Activated T-cell treated with anti-CD3 and anti-CD28 coated beads for 24 hours (primary cell): ENCODE results near the gene POLR3GL.
"Not testable (repeated sequence)": the region's sequence is repeated elsewhere in the genome, so short reads cannot be mapped to it uniquely, and the experiment has no call there.

Experiments
- DNase-seq: peaks from one replicate; pipeline ENCODE4 v3.0.0-alpha.2; 2020; ENCODE audit warnings: low read depth

Gene POLR3GL, protein sequence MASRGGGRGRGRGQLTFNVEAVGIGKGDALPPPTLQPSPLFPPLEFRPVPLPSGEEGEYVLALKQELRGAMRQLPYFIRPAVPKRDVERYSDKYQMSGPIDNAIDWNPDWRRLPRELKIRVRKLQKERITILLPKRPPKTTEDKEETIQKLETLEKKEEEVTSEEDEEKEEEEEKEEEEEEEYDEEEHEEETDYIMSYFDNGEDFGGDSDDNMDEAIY

DNA sequence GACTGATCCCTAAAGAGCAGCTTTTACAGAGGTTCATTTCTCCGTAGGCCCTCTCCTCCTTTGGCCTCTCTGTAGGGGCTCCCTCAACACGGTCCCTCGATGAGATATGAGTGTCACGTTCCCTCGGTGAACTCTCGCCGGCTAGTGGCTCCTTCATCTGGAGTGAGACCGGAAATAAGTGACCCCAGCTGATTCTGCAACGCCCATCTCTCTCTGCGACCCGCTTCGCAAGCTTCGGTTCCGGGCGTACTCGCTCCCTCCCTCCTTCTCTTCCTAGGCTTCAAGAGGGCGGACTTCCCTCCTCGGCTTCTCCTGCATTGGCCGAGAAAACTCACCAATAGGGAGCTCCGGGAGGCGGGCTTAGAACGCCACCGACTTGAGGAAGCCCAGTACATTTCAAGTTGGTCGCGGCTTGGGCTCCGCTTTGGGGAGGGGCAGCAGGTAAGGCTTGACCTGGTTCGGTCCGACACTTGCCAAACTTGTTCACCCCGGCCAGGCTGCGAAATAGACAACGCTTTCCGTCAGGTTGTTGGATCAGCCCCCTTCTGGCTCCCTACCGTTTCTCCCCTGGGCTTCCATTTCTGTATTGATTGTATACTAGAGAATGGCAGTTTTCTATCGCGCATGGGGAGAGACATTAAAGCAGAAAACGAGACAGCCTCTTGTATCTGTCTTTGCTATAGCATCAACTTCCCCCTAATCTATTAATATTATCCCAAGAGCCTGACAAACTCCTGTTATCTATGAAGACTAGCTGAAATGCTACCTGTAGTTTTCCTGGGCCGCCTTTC lies at the start of gene POLR3GL, which contains the start of gene ANKRD34A:
POLR3GL (plus strand) TSS at position 363 of the 791 bp plus-strand sequence. CDS start 10,176 bp downstream, outside the sequence.
ANKRD34A (minus strand) TSS at position 248 of the 791 bp plus-strand sequence. CDS start 2,816 bp downstream, outside the sequence.
- peak; percentile 89 for DNase-seq

DNA sequence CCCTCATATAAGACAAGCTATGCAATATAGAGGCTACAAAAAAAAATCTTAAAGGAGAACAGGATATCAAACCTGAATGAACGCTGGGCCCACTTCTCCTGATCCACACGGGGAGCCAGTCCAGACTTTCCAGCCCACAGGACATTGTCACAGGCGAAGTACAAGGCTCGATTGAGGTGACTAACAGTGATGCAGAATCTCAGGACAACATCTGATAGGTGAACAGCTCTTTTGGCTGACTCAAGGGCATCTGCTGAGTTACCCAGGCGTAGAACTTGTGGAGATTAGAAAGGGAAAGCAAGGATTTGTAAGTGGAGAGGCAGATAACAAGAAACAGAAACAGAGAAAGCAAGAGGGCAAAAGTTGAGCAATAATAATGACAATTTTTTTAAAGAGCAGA lies 47.7 kb upstream of the POLR3GL start:
- no peak for DNase-seq

DNA sequence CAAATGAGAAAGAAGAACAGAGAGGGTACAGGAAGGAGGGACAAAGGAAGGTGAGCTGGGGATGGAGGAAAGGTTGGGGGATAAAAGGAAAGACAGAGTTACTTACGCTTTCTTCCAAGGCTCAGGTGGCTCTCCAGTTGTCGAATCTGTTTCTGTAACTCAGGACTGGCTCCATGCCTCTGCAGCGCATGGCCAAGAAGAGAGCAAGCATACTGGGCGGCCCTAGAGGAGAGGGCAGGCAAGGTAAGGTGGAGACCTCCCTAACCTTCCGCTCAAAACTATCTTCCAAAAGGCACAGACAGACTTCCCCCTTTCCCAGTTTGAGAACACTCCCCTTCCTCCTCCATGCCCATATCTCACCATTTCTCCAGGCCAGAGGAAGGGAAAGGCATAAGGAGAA lies 46.9 kb upstream of the POLR3GL start:
- no peak for DNase-seq

DNA sequence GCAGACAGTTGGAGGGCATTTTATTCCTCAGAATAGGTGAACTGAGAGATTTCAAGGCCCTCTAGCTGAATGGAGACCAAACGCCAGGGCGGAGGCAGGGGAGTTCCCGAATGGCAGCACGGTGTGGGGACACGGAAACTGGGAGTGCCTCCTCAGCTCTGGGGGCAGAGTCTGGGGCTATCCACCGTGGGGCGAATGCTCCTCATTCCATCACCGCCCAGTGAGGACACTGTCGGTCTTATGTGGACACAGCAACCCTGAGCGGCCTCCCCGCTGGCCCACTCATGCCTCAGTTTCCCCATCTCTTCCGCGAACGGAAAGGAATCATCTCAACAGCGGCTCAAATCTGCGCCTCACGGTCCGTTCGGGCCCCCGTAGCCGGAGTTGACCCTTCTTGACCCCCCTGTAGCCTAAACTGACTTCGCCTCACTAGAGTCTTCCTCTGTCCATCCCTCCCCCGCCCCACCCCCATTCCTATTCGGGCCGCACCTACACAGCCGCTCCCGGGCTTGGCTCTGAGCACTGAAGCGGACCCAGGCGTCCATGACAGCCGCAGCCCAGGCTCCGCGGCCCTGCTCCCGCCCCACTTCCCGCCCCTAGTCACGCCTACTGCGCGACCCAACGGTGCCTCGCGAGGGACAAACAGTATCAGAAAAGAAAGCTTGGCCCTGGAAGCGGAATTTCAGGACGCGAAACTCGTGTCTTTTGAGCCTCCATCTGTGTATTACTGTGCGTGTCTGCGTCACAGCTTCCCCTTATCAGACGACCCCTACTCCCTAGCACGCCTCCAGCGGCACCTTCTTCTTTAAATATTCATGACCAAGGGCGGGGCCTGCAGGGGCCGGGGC lies 46.1 kb upstream of the POLR3GL start, which contains the start of gene PEX11B:
PEX11B (minus strand) TSS at position 574 of the 848 bp plus-strand sequence; CDS start at position 545, 29 bp downstream.
- peak; percentile 88 for DNase-seq

DNA sequence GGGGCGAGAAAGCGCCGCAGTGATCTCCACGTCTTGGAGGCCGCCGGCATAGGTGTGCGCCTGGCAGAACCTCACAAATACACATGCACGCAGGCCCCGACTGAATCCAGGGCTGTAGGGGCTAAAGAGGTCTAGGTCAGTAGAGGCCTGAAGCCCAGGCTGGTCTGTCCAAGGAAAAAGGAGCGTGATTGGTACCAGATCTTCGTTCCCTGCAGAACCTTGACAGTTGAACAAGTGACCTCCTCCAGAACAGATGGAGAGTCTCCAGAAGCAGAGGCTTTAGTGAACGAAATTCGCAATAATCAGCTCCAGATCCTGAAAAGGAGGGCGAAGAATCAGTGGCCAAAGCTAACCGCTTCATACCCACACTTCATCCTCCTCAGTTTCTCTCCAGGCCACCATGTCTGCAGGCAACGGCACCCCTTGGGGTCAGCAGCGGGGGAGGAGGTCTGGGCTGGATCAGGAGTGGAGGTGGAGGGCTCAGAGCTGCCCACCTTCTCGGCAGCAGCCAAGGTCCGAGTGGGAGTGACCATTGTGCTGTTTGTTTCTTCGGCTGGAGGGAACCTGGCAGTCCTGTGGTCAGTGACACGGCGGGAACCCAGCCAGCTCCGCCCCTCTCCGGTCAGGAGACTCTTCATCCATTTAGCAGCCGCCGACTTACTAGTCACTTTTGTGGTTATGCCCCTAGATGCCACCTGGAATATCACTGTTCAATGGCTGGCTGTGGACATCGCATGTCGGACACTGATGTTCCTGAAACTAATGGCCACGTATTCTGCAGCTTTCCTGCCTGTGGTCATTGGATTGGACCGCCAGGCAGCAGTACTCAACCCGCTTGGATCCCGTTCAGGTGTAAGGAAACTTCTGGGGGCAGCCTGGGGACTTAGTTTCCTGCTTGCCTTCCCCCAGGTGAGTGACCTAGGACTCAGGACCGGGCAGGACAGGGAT lies 45.2 kb upstream of the POLR3GL start:
- DNase-seq: no peak

DNA sequence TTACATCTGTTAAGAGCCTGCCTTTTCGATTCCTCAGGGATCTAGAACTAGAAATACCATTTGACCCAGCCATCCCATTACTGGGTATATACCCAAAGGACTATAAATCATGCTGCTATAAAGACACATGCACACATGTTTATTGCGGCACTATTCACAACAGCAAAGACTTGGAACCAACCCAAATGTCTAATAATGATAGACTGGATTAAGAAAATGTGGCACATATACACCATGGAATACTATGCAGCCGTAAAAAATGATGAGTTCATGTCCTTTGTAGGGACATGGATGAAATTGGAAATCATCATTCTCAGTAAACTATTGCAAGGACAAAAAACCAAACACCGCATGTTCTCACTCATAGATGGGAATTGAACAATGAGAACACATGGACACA lies 44.2 kb upstream of the POLR3GL start:
- not testable (repeated sequence) for DNase-seq

DNA sequence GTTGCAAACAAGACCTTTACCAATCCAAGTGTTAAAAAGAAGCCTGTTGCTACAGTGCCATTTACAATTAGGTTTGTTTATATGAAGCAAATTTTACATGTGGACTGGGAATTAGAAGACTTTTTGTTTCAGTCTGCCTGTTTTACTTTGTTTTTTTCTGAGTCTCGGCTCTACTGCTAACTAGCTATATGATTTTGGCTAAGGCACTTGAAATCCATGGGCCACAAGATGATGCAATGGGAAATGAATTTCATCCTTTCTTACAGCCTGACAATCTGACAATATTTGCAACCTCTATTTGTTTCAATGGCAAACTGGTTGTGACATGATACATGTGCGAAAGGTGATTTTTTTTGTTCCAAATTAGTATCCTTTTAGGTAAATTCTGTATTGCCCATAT lies 42.2 kb upstream of the POLR3GL start:
- no peak for DNase-seq

DNA sequence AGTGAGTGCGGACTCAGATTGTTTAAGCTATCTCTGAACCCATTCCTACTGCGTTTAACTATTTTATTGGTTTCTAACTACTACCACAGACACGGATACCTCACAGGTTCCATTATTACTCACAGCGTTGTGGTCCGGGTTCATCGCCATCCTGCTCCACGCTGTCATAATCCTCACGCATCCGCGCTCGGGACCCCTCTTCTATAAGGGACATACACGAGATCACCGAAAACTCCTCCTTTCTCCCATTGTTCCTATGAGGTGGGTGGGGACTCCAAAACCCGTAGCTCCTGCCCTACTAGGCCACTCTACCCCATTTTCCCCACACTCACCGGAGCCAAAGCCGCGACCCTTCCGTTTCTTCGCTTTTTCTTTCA lies 37.8 kb upstream of the POLR3GL start:
- no peak for DNase-seq

DNA sequence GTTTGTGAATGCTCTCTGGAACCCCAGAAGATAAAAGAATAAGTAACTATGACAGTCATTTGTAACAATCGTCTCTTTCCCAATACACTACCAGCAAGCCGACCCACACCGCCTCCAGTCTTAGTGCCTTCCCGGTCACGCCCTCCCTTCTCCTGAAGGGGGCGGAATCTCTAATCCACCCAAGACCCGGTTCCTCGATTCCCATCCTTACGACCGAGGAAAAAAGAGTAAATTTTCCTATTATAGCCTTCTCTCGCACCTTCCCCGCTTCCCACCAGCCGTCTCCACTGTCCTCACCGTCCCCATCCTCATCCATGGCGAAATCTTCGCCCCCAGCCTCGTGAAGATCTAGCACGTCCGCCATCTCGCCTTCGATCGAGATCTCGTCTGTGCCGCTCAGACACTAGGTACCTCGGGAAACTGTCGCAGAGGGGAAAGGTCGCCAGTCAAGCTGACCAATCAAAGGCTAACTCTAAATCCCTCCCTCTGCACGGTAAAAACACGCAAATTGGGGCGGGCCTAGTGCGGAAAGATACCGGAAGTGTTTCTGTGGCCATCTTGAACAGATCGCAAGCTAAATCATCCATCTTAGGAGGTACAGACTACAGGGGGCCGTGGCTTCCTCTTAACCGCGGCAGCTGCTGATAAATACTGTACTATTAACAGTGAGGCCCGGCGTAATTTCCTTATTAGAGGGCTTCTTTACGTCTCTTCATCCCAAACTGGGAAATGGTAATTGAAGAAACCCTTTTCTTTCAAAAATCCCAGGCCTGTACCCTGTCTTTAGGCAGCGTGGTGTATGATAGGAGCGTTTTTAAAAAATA lies 37.2 kb upstream of the POLR3GL start, which contains the start of gene RBM8A:
RBM8A (minus strand) TSS at position 422 of the 824 bp plus-strand sequence; CDS start at position 364, 58 bp downstream.
- DNase-seq: peak; percentile 93

DNA sequence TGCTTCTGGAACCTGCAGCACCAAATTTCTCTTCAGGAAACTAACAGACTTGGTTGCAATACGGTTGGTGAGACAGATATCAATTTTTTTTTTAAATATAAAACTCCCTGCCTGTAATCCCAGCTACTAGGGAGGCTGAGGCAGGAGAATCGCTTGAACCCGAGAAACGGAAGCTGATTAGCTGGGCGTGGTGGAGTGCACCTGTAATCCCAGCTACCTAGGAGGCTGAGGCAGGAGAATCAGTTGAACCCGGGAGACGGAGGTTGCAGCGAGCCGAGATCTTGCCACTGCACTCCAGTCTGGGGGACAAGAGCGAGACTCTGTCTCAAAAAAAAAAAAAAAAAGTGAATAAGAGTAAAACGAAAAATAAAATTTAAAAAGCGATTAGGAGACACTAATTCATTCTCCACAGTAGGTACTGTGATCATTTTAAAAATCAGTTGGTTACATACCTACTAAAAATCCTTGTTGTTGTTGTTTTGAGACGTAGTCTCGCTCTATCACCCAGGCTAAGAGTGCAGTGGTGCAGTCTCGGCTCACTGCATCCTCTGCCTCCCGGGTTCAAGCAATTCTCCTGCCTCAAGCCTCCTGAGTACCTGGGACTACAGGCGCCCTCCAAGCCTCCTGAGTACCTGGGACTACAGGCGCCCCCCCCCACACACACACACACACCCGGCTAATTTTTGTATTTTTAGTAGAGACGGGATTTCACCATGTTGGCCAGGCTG lies 36.4 kb upstream of the POLR3GL start:
- DNase-seq: no peak

DNA sequence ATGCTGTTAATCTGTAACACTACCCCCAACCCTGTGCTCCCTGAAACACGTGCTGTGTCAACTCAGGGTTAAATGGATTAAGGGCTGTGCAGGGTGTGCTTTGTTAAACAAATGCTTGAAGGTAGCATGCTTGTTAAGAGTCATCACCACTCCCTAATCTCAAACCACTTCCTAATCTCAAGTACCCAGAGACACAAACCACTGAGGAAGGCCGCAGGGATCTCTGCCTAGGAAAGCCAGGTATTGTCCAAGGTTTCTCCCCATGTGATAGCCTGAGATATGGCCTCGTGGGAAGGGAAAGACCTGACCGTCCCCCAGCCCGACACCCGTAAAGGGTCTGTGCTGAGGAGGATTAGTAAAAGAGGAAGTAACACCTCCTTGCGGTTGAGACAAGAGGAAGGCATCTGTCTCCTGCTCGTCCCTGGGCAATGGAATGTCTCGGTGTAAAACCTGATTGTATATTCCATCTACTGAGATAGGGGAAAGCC lies 31.9 kb upstream of the POLR3GL start:
- DNase-seq: not testable (repeated sequence)

DNA sequence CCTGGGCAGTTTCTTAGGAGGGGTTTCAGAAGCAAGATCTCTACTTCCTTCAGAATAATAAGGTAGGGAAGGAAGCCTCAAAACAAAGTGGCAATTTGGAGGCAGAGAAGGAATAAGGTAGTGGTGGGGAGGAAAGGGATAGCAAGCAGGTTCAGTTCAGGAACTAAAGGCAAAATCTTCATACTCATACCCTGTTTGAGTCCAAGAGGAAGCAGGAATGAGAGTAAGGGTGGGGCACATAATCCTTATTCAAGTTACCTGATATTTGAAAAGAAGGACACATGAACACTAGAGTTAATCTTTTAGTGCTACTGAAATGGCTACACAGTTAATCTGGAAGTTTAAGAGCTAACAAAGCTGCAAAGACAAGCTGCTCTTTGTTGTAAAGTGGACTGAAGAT lies 28.8 kb upstream of the POLR3GL start:
- DNase-seq: no peak

DNA sequence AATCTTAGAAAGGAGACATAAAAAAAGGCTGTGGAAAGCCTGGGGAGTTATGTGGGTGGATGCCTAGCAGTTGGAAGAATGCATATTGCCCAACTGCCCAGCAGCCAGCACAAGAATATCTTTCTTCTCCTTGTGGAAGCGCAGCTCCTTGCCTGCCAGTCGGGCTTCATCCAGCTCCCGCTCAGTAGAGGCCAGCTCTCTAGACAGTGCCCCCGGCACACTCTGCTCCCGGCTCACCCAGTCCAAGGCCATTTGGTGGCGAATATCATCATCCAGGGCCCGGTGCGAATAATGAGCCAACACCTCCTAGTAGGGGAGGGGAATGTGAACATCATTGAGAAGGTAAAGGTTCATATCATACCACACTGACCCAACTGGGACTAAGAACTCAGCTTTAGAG lies 28.2 kb upstream of the POLR3GL start:
- no peak for DNase-seq

DNA sequence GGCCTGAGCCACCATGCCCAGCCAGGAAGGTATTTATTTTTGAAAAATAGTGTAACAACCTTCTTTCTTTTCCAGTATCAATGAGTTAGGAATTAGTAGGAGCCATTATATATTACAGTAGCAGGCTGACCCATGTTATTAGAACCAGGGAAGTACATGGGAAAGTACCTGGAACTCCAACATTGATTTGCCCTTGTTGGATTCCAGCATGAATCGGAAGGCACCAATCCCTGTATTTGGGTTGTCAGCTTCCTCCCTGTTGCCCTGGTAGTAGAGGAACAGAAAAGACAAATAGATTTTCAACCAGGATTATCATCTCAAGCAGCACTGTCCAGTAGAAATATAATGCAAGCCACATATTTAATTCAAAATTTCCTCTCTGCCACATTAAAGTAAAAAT lies 27.1 kb upstream of the POLR3GL start:
- no peak for DNase-seq

DNA sequence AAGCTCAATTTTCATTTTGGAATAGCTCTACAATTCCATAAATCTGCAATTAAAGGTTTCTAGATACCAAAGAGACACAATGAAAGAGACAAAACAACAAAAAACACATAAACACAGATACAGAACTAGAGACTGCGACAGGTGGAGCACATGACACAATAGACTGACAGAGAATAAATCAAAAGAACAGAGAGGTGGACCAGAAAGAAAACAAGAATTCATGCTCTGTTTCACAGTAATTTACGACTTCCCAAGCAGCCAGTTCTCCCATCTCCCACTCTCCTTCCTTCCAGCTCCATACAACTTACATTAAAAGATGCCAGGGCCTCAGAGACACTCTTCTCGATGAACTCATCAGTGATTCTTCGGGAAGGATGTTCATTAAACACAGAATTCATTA lies 22.1 kb upstream of the POLR3GL start:
- no peak for DNase-seq

DNA sequence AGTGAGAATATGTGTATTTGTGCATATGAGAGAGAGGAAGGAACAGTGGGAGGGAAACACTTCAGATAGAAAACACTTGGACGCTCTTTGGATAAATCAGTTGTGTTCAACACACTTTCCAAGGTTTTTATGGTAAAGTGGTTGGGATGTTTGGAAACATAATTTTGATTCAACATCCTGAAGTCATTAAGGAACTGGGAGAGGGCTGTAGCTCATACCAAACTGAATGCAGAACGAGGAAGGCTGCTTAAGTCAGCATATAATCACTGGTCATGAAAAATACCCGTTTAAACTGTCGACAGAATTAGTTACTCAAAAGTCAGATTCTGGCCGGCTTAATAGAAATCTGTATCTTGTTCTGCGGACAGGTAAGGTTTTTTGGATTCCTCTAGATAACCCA lies 21.6 kb upstream of the POLR3GL start:
- DNase-seq: no peak

DNA sequence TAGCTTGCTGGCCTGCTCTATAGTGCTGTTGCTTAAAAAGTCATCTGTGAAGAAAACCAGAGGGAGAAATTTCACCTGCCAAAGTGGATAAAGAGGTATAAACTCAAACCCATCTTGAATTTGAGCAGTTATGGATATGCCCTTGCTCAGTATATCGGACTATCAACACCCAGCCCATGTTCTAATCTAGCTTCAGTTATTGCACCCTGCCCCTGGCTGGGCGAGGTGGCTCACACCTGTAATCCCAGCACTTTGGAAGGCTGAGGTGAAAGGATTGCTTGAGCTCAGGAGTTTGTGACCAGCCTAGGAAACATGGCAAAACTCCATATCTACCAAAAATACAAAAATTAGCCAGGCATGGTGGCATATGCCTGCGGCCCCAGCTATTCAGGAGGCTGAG lies 20.0 kb upstream of the POLR3GL start:
- no peak for DNase-seq

DNA sequence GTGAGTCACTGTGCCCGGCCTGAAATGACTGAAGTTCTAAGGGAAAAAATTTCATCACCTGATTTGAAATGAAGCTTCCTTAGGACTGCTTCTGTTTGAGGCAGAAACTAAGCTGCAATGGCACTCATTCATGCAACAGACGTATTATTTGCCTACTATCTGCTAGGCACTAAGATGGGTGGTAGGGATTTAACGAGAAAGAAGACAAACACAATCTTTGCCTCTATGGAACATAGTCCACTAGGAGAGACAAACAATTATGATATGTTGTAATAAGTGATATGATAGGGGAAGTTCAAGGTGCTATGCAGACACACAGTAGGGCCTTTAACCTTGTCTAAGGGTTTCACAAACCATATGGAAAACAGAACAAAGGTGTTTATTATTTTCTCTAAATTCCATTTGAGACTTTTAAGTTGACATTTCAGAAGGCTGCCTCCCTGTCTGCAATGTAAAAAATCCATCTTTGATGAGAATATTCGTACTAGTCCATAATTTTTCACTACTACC lies 18.0 kb upstream of the POLR3GL start:
- DNase-seq: no peak

DNA sequence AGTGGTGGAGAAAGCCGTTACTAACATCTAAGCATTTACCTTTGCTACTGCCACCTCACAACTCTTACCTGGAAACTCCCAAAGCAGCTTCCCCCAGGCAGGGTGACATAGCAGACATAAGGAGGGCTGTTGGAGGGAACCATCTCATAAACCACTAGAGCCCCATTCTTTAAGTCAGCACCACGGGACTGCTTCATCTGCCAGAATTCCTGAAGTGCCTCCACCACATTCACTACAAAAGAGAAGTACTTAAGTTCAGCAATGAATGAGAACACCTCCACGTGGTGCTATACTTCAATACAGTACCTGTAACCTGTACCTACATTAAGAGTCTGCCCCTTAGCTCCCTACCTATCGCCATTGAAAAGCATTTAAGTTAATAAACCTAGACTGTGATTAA lies 16.9 kb upstream of the POLR3GL start:
- no peak for DNase-seq
